Stimulated activated CD8-positive, alpha-beta memory T cell treated with anti-CD3 and anti-CD28 coated beads, Interleukin-12 subunit alpha, Interleukin-12 subunit beta, amount 100 ng/mL, for 24 hours (primary cell): ENCODE measurements around the gene UNKL.

Experiments used
- DNase-seq: peaks from one replicate; pipeline ENCODE4 v3.0.0-alpha.2; 2020; ENCODE audit errors: extremely low read depth

Gene UNKL, protein sequence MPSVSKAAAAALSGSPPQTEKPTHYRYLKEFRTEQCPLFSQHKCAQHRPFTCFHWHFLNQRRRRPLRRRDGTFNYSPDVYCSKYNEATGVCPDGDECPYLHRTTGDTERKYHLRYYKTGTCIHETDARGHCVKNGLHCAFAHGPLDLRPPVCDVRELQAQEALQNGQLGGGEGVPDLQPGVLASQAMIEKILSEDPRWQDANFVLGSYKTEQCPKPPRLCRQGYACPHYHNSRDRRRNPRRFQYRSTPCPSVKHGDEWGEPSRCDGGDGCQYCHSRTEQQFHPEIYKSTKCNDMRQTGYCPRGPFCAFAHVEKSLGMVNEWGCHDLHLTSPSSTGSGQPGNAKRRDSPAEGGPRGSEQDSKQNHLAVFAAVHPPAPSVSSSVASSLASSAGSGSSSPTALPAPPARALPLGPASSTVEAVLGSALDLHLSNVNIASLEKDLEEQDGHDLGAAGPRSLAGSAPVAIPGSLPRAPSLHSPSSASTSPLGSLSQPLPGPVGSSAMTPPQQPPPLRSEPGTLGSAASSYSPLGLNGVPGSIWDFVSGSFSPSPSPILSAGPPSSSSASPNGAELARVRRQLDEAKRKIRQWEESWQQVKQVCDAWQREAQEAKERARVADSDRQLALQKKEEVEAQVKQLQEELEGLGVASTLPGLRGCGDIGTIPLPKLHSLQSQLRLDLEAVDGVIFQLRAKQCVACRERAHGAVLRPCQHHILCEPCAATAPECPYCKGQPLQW

DNA sequence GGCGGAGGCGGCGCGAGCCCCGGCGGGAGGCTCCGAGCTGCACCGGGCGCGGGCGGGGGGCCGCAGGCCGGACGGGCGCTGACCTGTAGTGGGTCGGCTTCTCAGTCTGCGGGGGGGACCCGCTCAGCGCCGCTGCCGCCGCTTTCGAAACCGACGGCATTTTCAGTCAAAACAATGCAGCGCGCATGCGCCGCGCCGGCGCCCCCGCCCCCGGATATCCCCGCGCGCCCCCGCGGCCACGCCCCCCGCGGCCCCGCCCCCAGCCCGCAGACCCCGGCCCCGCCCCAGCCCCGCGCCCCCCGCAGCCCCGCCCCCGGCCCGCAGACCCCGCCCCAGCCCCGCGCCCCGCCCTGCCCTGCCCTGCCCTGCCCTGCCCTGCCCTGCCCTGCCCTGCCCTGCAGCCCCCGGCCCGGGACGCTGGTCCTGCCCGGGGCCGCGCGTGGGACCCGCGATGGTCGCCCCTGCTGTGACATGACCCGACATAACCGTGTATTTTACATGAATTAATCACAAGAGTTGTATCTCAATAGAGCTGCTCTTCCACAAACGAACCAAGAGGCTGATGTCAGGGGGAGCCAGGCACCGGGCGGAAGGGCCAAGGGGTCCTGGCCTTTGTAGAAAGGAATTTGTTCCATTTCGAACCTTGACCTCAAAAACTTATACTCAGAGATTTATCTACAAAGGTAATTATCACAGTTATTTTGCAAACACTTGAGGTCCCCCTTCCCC, at the start of gene UNKL:
TSS of gene UNKL (minus strand) at position 173 of the 729 bp plus-strand sequence. CDS start at position 160, 13 bp downstream.
- DNase-seq = peak; percentile 55

DNA sequence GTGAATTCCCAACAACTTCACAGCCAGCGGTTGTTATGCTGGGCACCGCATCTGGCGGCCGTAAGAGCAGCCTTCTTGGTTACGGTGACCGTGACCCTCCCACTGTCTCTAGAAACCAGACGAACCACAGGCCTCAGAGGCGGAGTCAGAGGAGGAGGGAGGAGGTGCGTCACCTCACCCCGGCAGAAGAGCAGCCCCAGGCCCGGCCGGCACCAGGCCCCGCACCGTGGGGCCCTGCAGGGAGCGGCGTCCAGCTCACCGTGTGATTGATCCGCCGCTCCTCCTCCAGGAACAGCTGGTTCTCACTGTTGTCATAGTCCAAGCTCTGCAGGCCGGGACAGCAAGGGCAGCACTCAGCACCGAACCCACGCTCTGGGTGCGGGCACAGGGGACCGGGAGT, 46.6 kb upstream of the UNKL start:
- DNase-seq = no peak

- no peak for DNase-seq
Observed at GRCh38 chr16:1460602-1461138, 46.2 kb upstream of the UNKL start.

- no peak for DNase-seq
Observed at GRCh38 chr16:1459967-1460366, 45.5 kb upstream of the UNKL start.

DNA sequence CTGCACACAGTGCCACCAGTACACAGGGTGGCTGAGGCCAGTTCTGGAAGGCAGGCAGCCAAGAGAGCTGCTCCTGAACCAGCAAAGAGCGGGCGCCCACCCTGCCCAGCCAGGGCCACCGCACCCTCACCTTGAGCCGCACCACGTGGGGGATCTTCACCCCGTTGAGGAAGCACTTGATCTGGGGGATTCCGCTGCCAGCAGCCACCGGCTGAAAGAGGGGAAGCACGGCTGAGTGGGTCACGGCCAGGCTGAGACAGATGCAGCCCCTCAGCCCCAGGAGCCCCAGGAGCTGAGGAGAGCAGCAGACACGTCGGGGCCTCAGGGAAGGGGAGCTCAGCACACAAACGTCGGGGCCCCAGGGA, 44.5 kb upstream of the UNKL start:
- no peak for DNase-seq

- DNase-seq = no peak
Observed at GRCh38 chr16:1458336-1458976, 44.0 kb upstream of the UNKL start.

- DNase-seq = no peak
Observed at GRCh38 chr16:1457489-1458245, 43.2 kb upstream of the UNKL start.

DNA sequence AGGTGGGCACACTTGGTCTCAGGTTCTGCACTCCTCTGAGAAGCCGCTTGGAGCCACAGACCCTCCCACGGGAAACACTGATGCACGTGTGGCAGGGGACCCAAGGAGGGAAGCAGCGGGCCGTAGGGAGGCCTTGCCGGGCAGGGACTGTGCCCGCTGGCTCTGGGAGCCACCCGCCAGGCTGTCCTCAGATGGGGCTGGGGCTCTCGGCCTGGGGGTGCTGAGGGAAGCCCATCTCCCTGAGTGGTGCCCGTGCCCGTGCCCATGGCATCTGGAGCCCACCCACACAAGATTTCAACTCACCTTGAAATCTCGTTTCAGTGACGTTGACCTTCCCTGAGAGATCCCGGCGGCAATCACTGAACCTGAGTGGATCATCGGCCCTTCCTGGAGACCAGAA, 42.4 kb upstream of the UNKL start:
- DNase-seq = no peak

- DNase-seq = no peak
Observed at GRCh38 chr16:1455190-1456171, 41.0 kb upstream of the UNKL start.

DNA sequence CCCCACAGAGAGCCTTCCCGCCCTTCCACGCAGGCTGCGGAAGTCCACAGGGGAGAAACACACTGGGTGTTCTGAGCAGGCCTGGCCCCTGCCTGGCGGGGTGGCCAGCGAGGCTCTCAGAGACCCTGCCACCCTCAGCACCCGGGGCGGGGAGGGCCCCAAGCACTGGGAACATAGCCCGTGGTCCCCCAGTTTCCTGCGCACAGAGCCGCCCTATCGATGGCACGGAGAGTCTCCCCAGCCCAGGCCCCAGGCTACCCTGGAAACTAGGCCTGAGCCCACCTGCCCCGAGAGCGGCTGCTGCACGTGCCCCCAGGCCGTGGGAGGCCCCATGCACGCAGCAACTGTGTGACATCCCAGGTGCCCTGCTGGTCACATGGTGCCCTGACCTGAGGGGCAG, 40.1 kb upstream of the UNKL start:
- no peak for DNase-seq

- DNase-seq = no peak
Observed at GRCh38 chr16:1453316-1453715, 38.8 kb upstream of the UNKL start.

GRCh38 chr16:1452530-1452929, 38.0 kb upstream of the UNKL start:
- no peak for DNase-seq

- no peak for DNase-seq
Observed at GRCh38 chr16:1451702-1452392, 37.3 kb upstream of the UNKL start.

DNA sequence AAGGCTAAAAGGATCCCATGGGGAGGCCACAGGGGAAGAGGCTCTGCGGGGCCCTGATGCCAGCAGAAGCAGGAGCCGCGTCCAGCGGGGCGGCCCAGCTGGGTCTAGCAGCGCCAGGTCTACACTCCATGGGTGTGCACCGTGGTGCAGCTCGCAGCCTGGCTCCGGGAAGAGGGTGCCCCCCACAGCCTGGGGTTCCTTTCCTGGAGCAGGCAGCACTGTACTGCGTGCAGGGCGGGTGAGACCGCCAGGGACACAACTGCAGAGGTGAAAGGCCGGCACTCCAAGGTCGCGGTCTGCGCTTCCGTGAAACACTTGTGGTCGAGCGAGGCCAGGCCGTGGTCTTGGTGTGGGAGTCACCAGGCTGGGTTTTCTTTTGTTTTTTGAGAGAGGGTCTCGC, 36.3 kb upstream of the UNKL start:
- no peak for DNase-seq

DNA sequence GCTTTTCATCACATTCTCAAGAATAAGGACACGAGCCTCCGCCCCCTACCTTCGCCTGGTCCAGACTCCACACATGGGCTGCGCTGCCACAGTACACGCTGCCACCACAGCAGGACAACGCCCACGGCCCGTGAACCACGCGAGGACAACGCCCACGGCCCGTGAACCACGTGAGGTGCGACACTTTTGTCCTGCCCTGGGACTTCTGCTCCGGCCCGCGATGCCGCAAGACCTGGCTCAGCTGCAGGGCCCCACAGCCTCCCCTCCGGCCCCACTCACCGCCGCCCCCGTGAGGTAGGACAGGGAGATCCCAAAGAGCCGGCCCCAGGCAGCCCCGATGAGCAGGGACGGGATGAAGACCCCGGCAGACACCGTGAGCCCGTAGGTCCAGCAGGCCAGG, 35.7 kb upstream of the UNKL start:
- no peak for DNase-seq

DNA sequence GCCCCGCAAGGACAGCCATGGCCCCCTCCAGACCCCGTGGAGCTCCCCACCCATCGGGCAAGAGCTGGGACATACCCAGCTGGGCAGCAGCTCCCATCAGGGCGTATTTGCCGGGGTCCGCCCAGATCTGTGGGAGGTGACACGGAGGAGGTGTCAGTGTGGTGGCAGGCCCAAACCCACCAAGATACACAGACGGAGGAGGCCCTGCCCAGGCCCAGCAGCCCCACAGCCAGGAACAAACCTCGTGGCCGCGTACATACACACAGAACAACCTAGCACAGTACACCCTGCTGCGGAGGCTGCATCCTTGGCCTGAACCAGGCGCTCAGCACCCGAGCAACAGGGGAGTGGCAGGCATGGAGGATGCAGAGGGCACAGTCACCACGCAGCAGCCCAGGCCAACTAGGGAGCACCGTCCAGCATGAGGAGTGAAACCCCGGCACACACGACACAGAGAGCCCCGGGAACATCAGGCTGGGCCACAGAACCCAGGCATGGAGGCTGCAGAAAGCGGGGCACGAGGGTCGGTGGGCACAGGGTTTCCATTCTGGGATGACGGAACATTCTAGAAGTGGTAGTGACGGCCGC, 34.8 kb upstream of the UNKL start:
- no peak for DNase-seq

DNA sequence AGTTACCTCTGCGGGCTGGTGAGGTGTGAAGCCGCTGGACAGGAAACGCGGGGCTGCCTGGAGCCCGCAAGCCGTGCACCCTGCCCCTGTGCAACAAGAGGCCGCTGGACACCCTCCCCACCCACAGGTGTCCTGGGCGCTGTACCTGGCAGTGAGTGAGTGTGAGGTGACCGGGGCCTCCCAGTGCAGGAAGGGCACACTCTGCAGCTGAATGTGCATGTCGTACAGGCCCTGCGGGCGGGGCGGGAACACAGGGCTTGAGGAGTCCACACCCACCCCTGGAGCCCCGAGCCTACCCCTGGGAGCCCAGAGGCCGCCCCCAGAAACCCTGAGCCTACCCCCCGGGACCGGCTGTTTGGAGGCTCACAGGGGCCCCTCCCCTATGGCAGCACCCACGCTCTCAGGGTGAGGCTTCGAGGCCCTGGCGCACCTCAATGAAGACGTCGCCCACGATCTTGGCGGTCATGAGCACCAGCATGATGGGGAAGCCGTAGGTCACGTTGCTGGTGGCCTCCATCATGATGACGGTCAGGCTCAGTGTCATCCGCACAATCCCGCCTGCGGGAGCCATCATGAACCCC, 34.1 kb upstream of the UNKL start:
- DNase-seq = no peak

- DNase-seq = no peak
Observed at GRCh38 chr16:1447965-1448364, 33.5 kb upstream of the UNKL start.
